ENCODE results near the gene COBLL1.

COBLL1 gene

DNA sequence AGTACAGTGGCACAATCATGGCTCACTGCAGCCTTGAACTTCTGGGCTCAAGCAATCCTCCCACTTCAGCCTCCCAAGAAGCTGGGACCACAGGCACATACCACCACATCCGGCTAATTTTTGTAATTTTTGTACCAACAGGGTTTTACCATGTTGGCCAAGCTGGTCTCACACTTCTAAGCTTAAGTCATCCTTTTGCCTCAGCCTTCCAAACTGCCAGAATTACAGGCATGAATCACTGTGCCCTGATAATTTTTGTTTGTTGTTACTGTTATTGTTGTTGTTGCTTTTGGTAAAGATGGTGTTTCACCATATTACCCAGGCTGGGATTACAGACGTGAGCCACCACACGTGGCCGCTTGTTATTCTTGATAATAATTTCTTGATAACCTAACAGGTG lies 10.5 kb upstream of the COBLL1 start:
- no peaks in the 10 kb centered on the region for H3K9me3 ChIP-seq (ENCODE audit: control insufficient read depth in 2 of 2, low read length in 2 of 2)
- H3K27me3 ChIP-seq (ENCODE audit: control insufficient read depth in 1 of 2, insufficient read depth in 2 of 2, low read length in 2 of 2), result no peaks in the 10 kb centered on the region
- no peak overlapping the region for H3K27ac ChIP-seq (ENCODE audit: low read length)
- H3K4me1 ChIP-seq (ENCODE audit: control insufficient read depth, insufficient read depth, low read length), result no peaks in the 10 kb centered on the region
- H3K9ac ChIP-seq (ENCODE audit: low read length in 2 of 2), result no peak overlapping the region
- H3K4me3 ChIP-seq (ENCODE audit: low read length in 2 of 2), result no peak overlapping the region
- H3K36me3 ChIP-seq (ENCODE audit: control insufficient read depth in 2 of 2, insufficient read depth in 2 of 2, low read length in 2 of 2), result no peaks in the 10 kb centered on the region

DNA sequence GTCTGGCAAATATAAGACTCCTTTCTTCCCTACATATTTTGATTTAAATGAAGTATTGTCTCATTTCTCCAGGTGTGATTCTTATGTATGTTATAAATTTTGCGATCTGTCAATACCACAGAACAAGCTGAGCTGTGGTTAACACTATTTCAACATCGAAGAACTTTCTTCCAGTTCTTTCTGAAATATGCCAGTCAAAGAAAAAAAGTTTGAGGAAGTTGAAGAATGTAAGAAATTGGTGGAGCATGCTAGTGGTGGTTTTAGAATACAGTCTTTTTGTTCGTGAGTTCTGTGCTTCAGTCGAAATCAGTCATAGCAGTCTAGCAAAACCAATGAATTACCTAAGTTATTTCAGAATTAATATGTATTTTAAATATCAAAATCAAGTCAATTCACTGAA lies 8.6 kb upstream of the COBLL1 start:
- Histone ChIP-seq H3K9me3 (ENCODE audit: control insufficient read depth in 2 of 2, low read length in 2 of 2) (no peaks in the 10 kb centered on the region), H3K4me3 (ENCODE audit: low read length in 2 of 2) (no peak overlapping the region), H3K9ac (ENCODE audit: low read length in 2 of 2) (no peak overlapping the region), H3K27ac (ENCODE audit: low read length) (no peak overlapping the region), H3K27me3 (ENCODE audit: control insufficient read depth in 1 of 2, insufficient read depth in 2 of 2, low read length in 2 of 2) (no peaks in the 10 kb centered on the region), H3K36me3 (ENCODE audit: control insufficient read depth in 2 of 2, insufficient read depth in 2 of 2, low read length in 2 of 2) (no peaks in the 10 kb centered on the region), H3K4me1 (ENCODE audit: control insufficient read depth, insufficient read depth, low read length) (no peaks in the 10 kb centered on the region)

DNA sequence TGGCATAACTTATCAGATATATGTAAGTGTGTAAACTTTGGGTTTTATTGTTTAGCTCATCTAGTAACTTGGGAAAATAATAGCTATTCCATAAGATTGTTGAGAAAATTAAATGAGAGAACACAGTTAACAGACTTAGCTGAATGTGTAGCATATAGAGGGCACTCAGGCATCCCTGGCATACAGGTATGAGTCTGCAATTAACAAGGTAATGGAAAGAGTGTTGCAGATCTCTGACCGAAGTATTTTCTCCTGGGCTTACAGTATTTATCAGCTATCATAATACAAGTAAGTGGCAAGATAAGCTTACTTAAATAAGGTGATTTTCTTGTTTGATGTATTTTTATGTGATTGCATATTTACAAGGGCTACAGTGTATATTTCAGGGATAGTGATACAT lies 7.9 kb upstream of the COBLL1 start:
- H3K36me3 ChIP-seq (ENCODE audit: control insufficient read depth in 2 of 2, insufficient read depth in 2 of 2, low read length in 2 of 2), result no peaks in the 10 kb centered on the region
- no peaks in the 10 kb centered on the region for H3K27me3 ChIP-seq (ENCODE audit: control insufficient read depth in 1 of 2, insufficient read depth in 2 of 2, low read length in 2 of 2)
- no peak overlapping the region for H3K4me3 ChIP-seq (ENCODE audit: low read length in 2 of 2)
- H3K9ac ChIP-seq (ENCODE audit: low read length in 2 of 2), result no peak overlapping the region
- H3K9me3 ChIP-seq (ENCODE audit: control insufficient read depth in 2 of 2, low read length in 2 of 2), result no peaks in the 10 kb centered on the region
- no peak overlapping the region for H3K27ac ChIP-seq (ENCODE audit: low read length)
- no peaks in the 10 kb centered on the region for H3K4me1 ChIP-seq (ENCODE audit: control insufficient read depth, insufficient read depth, low read length)

DNA sequence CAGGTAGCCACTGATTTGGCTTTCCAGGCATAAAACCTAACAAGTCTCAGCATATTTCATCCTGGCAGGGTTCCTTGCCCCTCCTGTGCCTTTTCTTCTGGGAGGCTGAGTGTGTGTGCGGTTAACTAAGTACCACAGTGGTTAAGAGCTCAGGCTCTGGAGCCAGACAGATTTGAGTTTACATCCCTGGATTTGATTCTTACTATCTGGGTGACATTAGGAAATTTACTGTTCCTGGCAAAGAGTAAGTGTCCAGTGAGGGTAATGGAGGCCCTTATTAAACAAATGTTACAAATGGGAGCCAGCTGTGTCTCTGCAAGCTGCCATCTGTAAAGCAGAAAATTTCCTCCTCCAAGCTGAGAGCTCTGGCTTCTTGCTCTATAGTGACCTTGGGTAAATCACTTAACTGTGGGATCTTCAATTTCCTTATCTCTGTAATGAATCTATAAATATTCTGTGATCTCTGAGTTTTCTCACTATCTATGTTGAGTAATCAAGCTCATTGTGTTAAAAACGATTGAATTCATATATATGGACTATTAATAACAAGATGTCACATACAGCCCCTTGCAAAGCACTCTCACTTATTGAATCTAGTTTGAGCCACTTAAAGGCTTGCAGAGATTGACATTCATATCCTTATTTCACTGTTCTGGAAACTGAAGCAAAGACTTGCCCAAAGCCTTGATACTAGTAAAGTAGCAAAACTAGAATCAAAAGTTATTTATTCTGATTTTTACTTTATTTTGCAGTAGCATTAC lies 6.5 kb upstream of the COBLL1 start:
- H3K9me3 ChIP-seq (ENCODE audit: control insufficient read depth in 2 of 2, low read length in 2 of 2), result no peaks in the 10 kb centered on the region
- no peaks in the 10 kb centered on the region for H3K36me3 ChIP-seq (ENCODE audit: control insufficient read depth in 2 of 2, insufficient read depth in 2 of 2, low read length in 2 of 2)
- no peak overlapping the region for H3K4me3 ChIP-seq (ENCODE audit: low read length in 2 of 2)
- no peak overlapping the region for H3K27ac ChIP-seq (ENCODE audit: low read length)
- no peaks in the 10 kb centered on the region for H3K27me3 ChIP-seq (ENCODE audit: control insufficient read depth in 1 of 2, insufficient read depth in 2 of 2, low read length in 2 of 2)
- no peaks in the 10 kb centered on the region for H3K4me1 ChIP-seq (ENCODE audit: control insufficient read depth, insufficient read depth, low read length)
- no peak overlapping the region for H3K9ac ChIP-seq (ENCODE audit: low read length in 2 of 2)

DNA sequence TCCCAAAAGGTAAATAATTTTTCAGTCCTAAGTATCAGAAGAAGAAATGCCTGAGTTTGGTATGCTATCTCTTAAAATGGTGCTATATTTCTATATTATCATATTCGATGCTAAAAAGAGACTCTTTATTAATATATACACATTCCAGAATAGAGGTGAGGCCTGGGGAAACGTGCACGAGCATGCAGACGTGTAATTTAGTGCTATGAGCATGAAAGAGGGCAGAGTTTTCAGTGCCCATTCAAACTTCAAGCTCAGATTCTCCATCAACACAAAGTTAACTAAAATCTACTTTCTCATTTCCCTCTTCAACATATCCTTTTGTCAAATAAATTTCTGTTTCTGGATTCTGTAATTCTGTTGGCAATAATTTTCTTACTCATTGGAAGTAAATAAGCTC lies 5.7 kb upstream of the COBLL1 start:
- Histone ChIP-seq H3K27me3 (ENCODE audit: control insufficient read depth in 1 of 2, insufficient read depth in 2 of 2, low read length in 2 of 2) (no peaks in the 10 kb centered on the region), H3K9ac (ENCODE audit: low read length in 2 of 2) (no peak overlapping the region), H3K9me3 (ENCODE audit: control insufficient read depth in 2 of 2, low read length in 2 of 2) (no peaks in the 10 kb centered on the region), H3K4me1 (ENCODE audit: control insufficient read depth, insufficient read depth, low read length) (no peaks in the 10 kb centered on the region), H3K27ac (ENCODE audit: low read length) (no peak overlapping the region), H3K4me3 (ENCODE audit: low read length in 2 of 2) (no peak overlapping the region), H3K36me3 (ENCODE audit: control insufficient read depth in 2 of 2, insufficient read depth in 2 of 2, low read length in 2 of 2) (no peaks in the 10 kb centered on the region)

DNA sequence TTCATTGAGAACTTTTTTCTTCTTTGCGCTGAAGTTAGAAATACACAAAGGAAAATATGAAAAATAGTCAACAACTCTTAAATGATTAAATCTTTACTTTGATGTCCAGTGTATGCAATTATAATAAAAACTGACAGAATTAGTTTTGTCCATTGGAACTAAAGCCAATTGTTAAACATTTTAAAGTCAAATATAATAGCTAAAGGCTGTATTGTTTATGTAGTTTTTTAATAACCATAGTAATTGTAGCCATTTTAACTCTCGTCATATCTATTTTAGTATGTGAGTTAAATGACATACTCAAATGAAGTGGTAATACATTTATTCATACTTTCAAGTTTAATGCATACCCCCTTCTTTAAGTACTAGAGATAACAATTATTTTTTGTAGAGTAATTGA lies 4.7 kb upstream of the COBLL1 start:
- Histone ChIP-seq H3K9me3 (ENCODE audit: control insufficient read depth in 2 of 2, low read length in 2 of 2) (no peaks in the 10 kb centered on the region), H3K27ac (ENCODE audit: low read length) (no peak overlapping the region), H3K27me3 (ENCODE audit: control insufficient read depth in 1 of 2, insufficient read depth in 2 of 2, low read length in 2 of 2) (no peaks in the 10 kb centered on the region)

DNA sequence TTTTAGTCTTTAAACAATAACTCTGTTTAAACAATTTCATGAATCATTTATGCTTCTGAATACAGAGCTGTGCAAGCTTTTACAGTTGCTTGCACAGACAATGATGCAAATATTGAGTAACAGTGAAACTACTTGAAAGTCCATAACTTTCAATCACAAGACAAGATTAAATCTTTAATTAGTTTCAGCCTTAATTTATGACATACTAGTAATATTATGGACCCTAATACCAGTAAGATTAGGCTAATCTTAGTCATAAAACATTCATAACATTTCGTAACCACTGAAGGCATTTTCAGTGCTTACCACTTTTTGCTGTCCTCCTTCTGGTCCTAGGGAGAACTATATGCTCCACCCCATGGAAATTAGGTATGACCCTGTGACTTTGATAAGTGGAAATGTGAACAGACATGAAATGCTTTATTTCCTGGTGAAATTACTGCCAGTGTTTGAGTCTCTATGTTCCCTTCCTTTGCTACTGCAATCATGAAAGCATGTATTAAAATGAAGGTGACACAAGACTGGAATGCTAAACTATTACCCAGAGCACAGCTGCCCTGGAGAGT lies 1.8 kb upstream of the COBLL1 start:
- Histone ChIP-seq H3K36me3 (ENCODE audit: control insufficient read depth in 2 of 2, insufficient read depth in 2 of 2, low read length in 2 of 2) (no peaks in the 10 kb centered on the region), H3K9ac (ENCODE audit: low read length in 2 of 2) (no peak overlapping the region), H3K27ac (ENCODE audit: low read length) (no peak overlapping the region), H3K4me3 (ENCODE audit: low read length in 2 of 2) (no peak overlapping the region), H3K27me3 (ENCODE audit: control insufficient read depth in 1 of 2, insufficient read depth in 2 of 2, low read length in 2 of 2) (no peaks in the 10 kb centered on the region), H3K4me1 (ENCODE audit: control insufficient read depth, insufficient read depth, low read length) (peaks cover 8% of the 10 kb centered on the region), H3K9me3 (ENCODE audit: control insufficient read depth in 2 of 2, low read length in 2 of 2) (no peaks in the 10 kb centered on the region)

More for the DNA sequence above, 4.7 kb upstream of the COBLL1 start:
- no peak overlapping the region for H3K4me3 ChIP-seq (ENCODE audit: low read length in 2 of 2)
- H3K36me3 ChIP-seq (ENCODE audit: control insufficient read depth in 2 of 2, insufficient read depth in 2 of 2, low read length in 2 of 2), result no peaks in the 10 kb centered on the region
- H3K9ac ChIP-seq (ENCODE audit: low read length in 2 of 2), result no peak overlapping the region
- H3K4me1 ChIP-seq (ENCODE audit: control insufficient read depth, insufficient read depth, low read length), result no peaks in the 10 kb centered on the region

DNA sequence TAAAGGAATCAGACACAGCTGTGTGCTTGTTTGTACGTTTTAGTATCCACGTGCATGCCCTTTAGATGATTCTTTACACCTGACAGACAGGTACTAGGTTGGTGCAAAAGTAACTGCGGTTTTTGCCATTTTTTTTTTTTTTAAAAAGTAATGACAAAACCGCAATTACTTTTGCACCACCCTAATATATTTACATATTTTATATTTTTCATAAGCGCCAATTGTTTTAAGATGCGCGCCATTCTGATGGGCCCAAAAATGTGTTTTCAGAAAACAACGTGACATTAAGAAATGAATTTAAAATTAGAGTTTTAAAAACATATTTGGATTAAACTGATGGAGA lies 972 bp upstream of the COBLL1 start:
- Histone ChIP-seq H3K4me1 (ENCODE audit: control insufficient read depth, insufficient read depth, low read length) (peaks cover 8% of the 10 kb centered on the region), H3K27ac (ENCODE audit: low read length) (no peak overlapping the region), H3K9ac (ENCODE audit: low read length in 2 of 2) (no peak overlapping the region), H3K4me3 (ENCODE audit: low read length in 2 of 2) (no peak overlapping the region), H3K9me3 (ENCODE audit: control insufficient read depth in 2 of 2, low read length in 2 of 2) (no peaks in the 10 kb centered on the region), H3K27me3 (ENCODE audit: control insufficient read depth in 1 of 2, insufficient read depth in 2 of 2, low read length in 2 of 2) (no peaks in the 10 kb centered on the region), H3K36me3 (ENCODE audit: control insufficient read depth in 2 of 2, insufficient read depth in 2 of 2, low read length in 2 of 2) (no peaks in the 10 kb centered on the region)

DNA sequence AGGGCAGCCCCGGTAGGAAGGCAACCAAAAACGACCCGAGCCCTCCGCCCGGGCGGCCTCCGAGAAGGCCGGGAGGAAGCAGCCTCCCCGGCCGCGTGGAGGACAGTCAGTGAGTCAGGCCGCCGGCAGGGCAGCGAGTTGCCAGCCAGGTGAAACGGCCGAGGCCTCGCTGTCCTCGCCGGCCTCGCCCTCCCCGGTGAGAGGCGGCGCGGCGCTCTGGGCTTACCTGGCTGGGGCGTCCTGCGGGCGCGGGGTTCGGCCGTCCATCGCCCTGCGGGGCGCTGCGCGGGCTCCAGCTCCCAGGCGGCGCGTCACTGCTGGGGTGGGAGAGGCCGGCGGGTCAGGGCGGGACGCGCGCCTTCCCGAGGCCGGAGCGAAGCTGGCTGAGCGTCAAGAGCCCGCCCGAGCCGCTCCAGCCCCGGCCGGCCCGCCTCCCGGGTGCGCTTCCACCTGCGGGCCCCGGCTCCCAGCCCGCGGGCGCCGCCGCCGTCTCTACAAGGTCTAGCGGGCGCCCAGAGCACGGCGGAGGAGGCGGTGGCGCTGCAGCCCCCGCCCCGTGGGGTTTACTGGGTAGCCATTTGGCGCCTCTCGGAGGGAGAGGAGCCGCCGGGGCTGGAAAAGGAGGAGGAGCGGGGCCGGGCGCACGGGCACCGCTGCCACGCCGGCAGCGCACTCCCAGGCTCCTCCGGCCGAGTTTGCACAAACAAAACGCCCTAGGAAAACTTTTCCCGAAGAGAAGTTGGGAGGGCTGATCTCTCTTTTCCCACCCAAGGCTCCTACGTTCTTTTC lies 499 bp downstream of the COBLL1 start:
- no peaks in the 10 kb centered on the region for H3K9me3 ChIP-seq (ENCODE audit: control insufficient read depth in 2 of 2, low read length in 2 of 2)
- H3K27ac ChIP-seq (ENCODE audit: low read length), result peak overlapping the region; percentile 71
- peak overlapping the region; percentile 80 to 82 for H3K4me3 ChIP-seq (ENCODE audit: low read length in 2 of 2)
- peaks cover 8% of the 10 kb centered on the region for H3K4me1 ChIP-seq (ENCODE audit: control insufficient read depth, insufficient read depth, low read length)
- no peaks in the 10 kb centered on the region for H3K36me3 ChIP-seq (ENCODE audit: control insufficient read depth in 2 of 2, insufficient read depth in 2 of 2, low read length in 2 of 2)
- H3K27me3 ChIP-seq (ENCODE audit: control insufficient read depth in 1 of 2, insufficient read depth in 2 of 2, low read length in 2 of 2), result no peaks in the 10 kb centered on the region
- peak overlapping the region; percentile 66 to 71 for H3K9ac ChIP-seq (ENCODE audit: low read length in 2 of 2)

DNA sequence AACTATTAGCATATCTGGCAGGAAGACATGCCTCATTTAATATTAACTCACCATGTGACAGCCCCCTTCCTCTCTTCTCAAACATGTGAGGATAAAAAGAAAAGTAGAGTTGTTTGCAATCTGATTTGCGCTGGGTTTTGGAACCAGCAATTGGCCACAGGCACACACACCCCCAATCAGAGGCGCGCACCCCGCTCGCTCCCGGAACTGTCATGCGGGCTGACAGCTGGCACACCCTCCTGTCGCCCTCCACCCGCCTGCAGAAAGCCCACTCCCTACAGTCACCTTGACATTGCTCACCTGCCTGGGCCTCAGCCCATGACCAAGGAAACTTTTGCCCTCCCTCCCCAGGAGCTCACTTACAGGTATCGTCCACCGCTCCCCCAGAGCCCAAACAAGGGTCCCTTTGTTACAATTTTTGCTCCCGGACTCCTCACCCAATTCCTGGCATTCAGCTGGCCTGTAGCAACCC lies 1.1 kb downstream of the COBLL1 start:
- H3K36me3 ChIP-seq (ENCODE audit: control insufficient read depth in 2 of 2, insufficient read depth in 2 of 2, low read length in 2 of 2), result no peaks in the 10 kb centered on the region
- peaks cover 8% of the 10 kb centered on the region for H3K4me1 ChIP-seq (ENCODE audit: control insufficient read depth, insufficient read depth, low read length)
- no peaks in the 10 kb centered on the region for H3K27me3 ChIP-seq (ENCODE audit: control insufficient read depth in 1 of 2, insufficient read depth in 2 of 2, low read length in 2 of 2)
- peak overlapping the region; percentile 73 to 82 for H3K4me3 ChIP-seq (ENCODE audit: low read length in 2 of 2)
- peak overlapping the region; percentile 61 for H3K27ac ChIP-seq (ENCODE audit: low read length)
- H3K9me3 ChIP-seq (ENCODE audit: control insufficient read depth in 2 of 2, low read length in 2 of 2), result no peaks in the 10 kb centered on the region
- H3K9ac ChIP-seq (ENCODE audit: low read length in 2 of 2), result peak overlapping the region; percentile 62 to 66

All from stomach smooth muscle (tissue), 2 donors.